ENCODE results near the gene NACC1. TPM values are rescaled to one million over a fixed set of nuclear protein-coding genes. Genes with fewer than 3 reads are reported as not detected.

NACC1 gene
- total RNA-seq, 1 donor from 2014 or later: 103 TPM

- TF ChIP-seq CTCF (IDR thresholded peaks at IDR 0.05; ENCODE audit: unreplicated experiment): no peak
- no peaks in the 10 kb centered on the region for H3K27me3 Mint-ChIP-seq
- H3K4me3 Mint-ChIP-seq (ENCODE audit: low read depth): peak overlapping the region; percentile 96
- peaks cover 10% of the 10 kb centered on the region for H3K36me3 Mint-ChIP-seq (ENCODE audit: insufficient read depth)
- peaks cover 19% of the 10 kb centered on the region for H3K4me1 Mint-ChIP-seq (ENCODE audit: low read depth)
- no peaks in the 10 kb centered on the region for H3K9me3 Mint-ChIP-seq (ENCODE audit: low read depth)
- peak overlapping the region; percentile 100 for H3K27ac Mint-ChIP-seq
- no peak for DNase-seq (ENCODE audit: low spot score, unreplicated experiment)
Measured at GRCh38 chr19:13152356-13152973, 34.4 kb downstream of the NACC1 start.

GRCh38 chr19:13152974-13153568 is 35.0 kb downstream of the NACC1 start:
- H3K4me3 Mint-ChIP-seq (ENCODE audit: low read depth): peak overlapping the region; percentile 96
- peak overlapping the region; percentile 100 for H3K27ac Mint-ChIP-seq
- DNase-seq (ENCODE audit: low spot score, unreplicated experiment): peak; percentile 96
- no peaks in the 10 kb centered on the region for H3K9me3 Mint-ChIP-seq (ENCODE audit: low read depth)
- peaks cover 21% of the 10 kb centered on the region for H3K4me1 Mint-ChIP-seq (ENCODE audit: low read depth)
- peaks cover 10% of the 10 kb centered on the region for H3K36me3 Mint-ChIP-seq (ENCODE audit: insufficient read depth)
- TF ChIP-seq CTCF (IDR thresholded peaks at IDR 0.05; ENCODE audit: unreplicated experiment): peak; percentile 30
- H3K27me3 Mint-ChIP-seq: no peaks in the 10 kb centered on the region

- TF ChIP-seq CTCF (IDR thresholded peaks at IDR 0.05; ENCODE audit: unreplicated experiment): no peak
- peak; percentile 23 for DNase-seq (ENCODE audit: low spot score, unreplicated experiment)
- H3K27ac Mint-ChIP-seq: peak overlapping the region; percentile 100
- peaks cover 21% of the 10 kb centered on the region for H3K4me1 Mint-ChIP-seq (ENCODE audit: low read depth)
- H3K9me3 Mint-ChIP-seq (ENCODE audit: low read depth): no peaks in the 10 kb centered on the region
- H3K27me3 Mint-ChIP-seq: no peaks in the 10 kb centered on the region
- peaks cover 10% of the 10 kb centered on the region for H3K36me3 Mint-ChIP-seq (ENCODE audit: insufficient read depth)
- H3K4me3 Mint-ChIP-seq (ENCODE audit: low read depth): peak overlapping the region; percentile 96
Measured at GRCh38 chr19:13153569-13154240, 35.6 kb downstream of the NACC1 start.

GRCh38 chr19:13154241-13154778 is 36.2 kb downstream of the NACC1 start:
- peak overlapping the region; percentile 100 for H3K27ac Mint-ChIP-seq
- no peaks in the 10 kb centered on the region for H3K27me3 Mint-ChIP-seq
- peaks cover 17% of the 10 kb centered on the region for H3K4me1 Mint-ChIP-seq (ENCODE audit: low read depth)
- DNase-seq (ENCODE audit: low spot score, unreplicated experiment): peak; percentile 40
- H3K4me3 Mint-ChIP-seq (ENCODE audit: low read depth): peak overlapping the region; percentile 96
- peaks cover 10% of the 10 kb centered on the region for H3K36me3 Mint-ChIP-seq (ENCODE audit: insufficient read depth)
- H3K9me3 Mint-ChIP-seq (ENCODE audit: low read depth): no peaks in the 10 kb centered on the region
- no peak for TF ChIP-seq CTCF (IDR thresholded peaks at IDR 0.05; ENCODE audit: unreplicated experiment)

- Mint-ChIP-seq H3K4me1 (ENCODE audit: low read depth) (peaks cover 16% of the 10 kb centered on the region), H3K27me3 (no peaks in the 10 kb centered on the region), H3K4me3 (ENCODE audit: low read depth) (peak overlapping the region; percentile 96), H3K27ac (peak overlapping the region; percentile 100), H3K9me3 (ENCODE audit: low read depth) (no peaks in the 10 kb centered on the region), H3K36me3 (ENCODE audit: insufficient read depth) (peaks cover 10% of the 10 kb centered on the region)
- DNase-seq (ENCODE audit: low spot score, unreplicated experiment): peak; percentile 93
- peak; percentile 30 for TF ChIP-seq CTCF (IDR thresholded peaks at IDR 0.05; ENCODE audit: unreplicated experiment)
Measured at GRCh38 chr19:13154911-13155471, 36.9 kb downstream of the NACC1 start.

Measured in progenitor cell of endocrine pancreas (in vitro differentiated cells).